NB4 (cell line): Measurements from ENCODE around the gene MRPL21.

Experiments used
- DNase-seq: peaks from one replicate; pipeline ENCODE4 v3.0.0; 2010; ENCODE audit warnings: low read depth
- H3K4me3 ChIP-seq: one replicate; pipeline ENCODE4 v1.5.1; 2011; ENCODE audit warnings: mild to moderate bottlenecking, low read depth, low read length, moderate library complexity
- CTCF ChIP-seq: IDR thresholded peaks from one replicate; pipeline ENCODE4 v1.5.1; 2012; ENCODE audit warnings: low read depth, low read length
- MAX ChIP-seq: IDR thresholded peaks from 2 replicates; pipeline ENCODE4 v1.6.1; 2011; ENCODE audit warnings: low read depth, low read length
- MYC ChIP-seq: IDR thresholded peaks from 2 replicates; pipeline ENCODE4 v1.6.1; 2011; ENCODE audit warnings: low read depth, low read length
- POLR2A ChIP-seq: IDR thresholded peaks from 2 replicates; pipeline ENCODE4 v1.6.1; 2011; ENCODE audit warnings: mild to moderate bottlenecking; ENCODE audit not compliant: insufficient read length; ENCODE audit errors: extremely low read depth

The MRPL21 gene

GRCh38 chr11:68868221-68868835 is 35.3 kb downstream of the MRPL21 start:
- TF ChIP-seq POLR2A (no peak), MAX (no peak), CTCF (no peak), MYC (no peak)
- no peak for DNase-seq
- no peak overlapping the region for H3K4me3 ChIP-seq

GRCh38 chr11:68867066-68867465 is 36.6 kb downstream of the MRPL21 start:
- H3K4me3 ChIP-seq: no peak overlapping the region
- no peak for DNase-seq
- TF ChIP-seq MAX: no peak
- no peak for TF ChIP-seq POLR2A
- TF ChIP-seq CTCF: no peak
- no peak for TF ChIP-seq MYC

- no peak for TF ChIP-seq CTCF
- TF ChIP-seq MAX: no peak
- no peak for TF ChIP-seq POLR2A
- TF ChIP-seq MYC: no peak
- no peak for DNase-seq
These were observed 38.4 kb downstream of the MRPL21 start for GRCh38 chr11:68865241-68865640.

GRCh38 chr11:68863553-68864265 is 39.9 kb downstream of the MRPL21 start:
- DNase-seq: no peak
- TF ChIP-seq MYC (no peak), POLR2A (no peak), CTCF (no peak), MAX (no peak)
- H3K4me3 ChIP-seq: no peak overlapping the region

More at GRCh38 chr11:68865241-68865640, 38.4 kb downstream of the MRPL21 start:
- no peak overlapping the region for H3K4me3 ChIP-seq

- no peak for DNase-seq
- TF ChIP-seq MAX (no peak), CTCF (no peak), POLR2A (no peak), MYC (no peak)
- no peak overlapping the region for H3K4me3 ChIP-seq
These were observed 41.2 kb downstream of the MRPL21 start for GRCh38 chr11:68862421-68862820.
